AG08395 (cell line): ENCODE data around the gene PPBP.
A peak's percentile ranks its signal among the peaks of the same experiment; 100 is the strongest.
"Not testable (repeated sequence)": the region's sequence is repeated elsewhere in the genome, so short reads cannot be mapped to it uniquely, and the experiment has no call there.

Source experiments
- DNase-seq: peaks from one replicate; pipeline ENCODE4 v3.0.0; 2012; ENCODE audit warnings: mixed read lengths, low spot score

The PPBP gene

DNA sequence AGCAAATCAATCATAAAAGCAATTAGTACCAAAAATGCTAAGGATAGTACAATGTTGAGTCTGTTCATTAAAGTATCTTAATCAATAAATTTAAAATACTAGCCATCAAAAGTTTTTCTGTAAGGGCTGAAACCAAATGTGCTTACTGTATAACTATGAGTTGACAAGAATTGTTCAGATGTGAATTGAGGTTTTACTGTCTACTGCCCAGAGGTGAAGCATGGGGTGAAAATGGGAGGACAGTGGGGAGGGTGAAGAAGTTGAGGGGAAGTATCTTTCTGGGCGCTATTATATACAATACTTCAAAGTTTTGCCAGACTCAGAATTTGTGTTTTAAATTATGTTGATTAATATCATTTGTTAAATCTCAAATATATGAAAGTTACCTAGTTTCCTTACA is 4.1 kb upstream of the PPBP start:
- DNase-seq = no peak

DNA sequence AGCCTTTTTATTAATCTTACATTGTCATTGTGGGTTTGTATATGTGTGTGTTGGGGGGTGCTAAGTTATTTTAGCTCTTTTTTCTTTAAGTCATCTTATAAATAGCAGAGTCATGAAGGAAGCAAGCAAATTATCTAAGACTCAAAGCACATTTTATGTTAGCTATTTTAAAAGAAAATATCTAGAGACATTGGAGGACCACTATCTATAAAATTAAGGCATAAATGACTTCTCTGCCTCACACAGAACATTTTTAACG is 3.7 kb upstream of the PPBP start:
- DNase-seq = no peak

DNA sequence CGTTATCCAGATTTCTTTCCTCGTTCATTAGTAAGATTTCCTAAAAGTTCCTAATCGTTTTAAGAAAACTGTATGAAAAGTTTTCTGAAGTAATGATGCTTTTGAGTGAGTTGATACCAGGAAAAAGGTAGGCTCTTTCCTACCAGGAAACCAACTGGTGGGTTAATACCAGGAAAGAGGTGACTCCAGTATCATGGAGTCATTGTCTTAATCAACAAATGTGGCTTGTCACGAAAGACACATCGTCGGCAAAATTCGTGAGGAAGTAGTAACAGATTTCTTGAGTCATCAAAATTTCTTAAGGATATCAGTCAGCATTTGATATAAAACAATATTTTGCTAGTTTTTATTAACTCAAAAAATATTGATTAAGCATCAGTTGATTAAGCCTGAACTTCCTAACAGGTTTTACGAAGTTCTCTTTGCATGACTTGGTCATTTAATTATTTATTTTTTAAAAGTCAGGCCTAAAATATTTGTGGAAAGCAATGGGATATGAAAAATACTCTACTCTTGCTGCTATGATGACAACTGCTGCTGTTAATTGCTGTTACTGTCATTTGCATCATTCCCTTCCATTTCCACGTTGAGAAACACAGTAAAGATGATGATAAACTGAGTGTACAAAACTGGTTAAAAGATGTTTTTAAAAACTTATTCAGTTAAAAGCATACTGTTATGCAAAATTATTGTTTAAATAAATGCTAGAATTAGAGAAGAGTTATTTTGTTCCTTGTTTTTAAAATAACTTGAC is 3.2 kb upstream of the PPBP start:
- no peak for DNase-seq

DNA sequence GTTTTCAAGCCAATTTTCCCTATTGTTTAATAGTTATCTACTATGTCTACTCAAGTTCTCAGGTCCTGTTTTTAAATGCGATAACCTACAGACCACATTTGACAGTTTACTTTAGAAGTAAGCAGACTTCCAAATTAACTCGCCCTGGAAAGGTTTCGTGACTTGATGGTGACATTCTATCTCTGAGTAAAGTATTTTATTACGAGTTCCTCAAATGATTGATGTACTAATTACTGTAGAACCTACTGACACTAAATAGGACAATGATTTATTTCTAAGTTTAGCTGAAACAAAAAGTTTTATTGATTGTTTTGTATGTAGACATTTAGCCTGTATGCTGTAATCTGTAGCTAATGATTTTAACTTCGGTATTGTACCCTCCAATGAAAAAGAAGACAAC is 1.9 kb upstream of the PPBP start:
- no peak for DNase-seq

DNA sequence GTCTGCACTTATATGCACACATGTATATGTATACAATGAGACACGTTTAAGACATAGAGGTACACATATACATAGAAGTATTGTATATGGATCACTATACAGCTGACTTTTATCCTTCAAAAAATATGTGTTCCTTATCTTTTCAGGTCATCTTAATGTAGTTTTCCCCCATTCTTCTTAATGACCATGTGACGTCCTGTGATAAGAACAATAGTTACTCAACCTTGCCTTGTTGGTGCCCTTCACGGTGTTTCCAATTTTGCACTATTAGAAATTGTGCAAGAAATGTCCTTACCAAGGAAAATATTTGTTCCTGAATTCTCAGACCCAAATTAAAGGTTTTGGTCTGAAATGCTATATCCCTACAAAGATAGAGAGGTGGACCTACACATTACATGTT is 1.0 kb upstream of the PPBP start:
- DNase-seq = no peak

DNA sequence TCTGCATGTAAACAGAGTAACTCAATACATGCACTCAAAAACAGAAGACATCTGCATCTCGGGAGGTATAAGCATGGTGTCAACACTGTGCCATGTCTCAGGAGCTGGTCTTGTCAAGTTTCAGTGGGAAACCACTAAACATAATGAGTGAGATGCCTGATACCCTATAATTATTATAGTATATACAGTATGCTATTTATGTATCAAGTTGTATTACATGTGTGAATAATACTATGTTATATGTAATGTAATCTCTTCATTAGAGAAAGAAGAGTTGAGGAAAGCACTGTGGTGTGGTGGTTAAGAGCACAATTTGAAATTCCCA is 2.5 kb downstream of the PPBP start:
- no peak for DNase-seq

DNA sequence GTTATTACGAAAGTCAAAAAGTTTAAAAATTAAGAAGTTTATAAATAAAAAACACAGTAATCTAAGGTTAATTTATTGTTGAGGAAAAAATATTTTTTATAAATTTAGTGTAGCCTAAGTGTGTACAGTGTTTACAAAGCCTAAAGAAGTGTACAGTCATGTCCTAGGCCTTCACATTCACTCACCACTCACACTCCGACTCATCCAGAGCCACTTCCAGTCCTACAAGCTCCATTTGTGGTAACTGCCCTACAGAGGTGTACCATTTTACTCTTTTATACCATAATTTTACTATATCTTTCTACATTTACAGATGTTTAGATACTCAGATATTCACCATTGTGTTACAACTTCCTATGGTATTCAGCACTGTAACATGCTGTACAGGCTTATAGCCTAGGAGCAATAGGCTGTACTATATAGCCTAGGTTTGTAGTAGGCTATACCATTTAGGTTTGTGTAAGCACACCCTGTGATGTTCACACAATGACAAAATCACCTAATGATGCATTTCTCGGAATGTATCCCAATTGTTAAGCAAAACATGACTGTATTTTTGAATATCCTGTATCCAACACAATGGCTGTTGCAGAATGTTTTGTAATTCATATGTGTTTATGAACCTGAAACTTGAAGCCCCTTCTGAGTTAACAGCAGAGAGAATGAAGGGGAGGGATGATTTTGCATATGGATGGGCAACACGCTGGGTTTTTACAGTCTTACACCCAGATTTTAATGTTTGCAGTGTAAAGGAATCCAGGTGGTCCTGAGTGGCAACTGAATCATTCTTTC is 3.1 kb downstream of the PPBP start:
- DNase-seq = no peak

DNA sequence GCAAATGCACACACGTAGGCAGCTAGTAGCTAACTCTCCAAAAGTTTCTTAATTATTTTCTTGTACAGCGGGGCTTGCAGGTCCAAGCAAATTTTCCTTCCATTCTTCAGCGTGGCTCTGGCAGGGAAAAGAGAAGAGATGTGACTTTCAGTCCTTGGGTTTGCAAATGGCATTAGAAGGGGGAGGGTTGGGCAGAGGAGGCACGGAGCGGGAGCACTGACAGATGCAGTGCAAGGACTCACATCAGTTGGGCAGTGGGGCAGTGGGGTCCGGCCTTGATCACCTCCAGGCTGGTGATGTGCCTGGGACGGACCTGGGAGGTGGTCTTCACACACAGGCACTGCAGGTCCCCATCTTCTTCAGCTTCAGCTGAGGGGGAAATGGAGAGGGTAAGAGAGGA is 6.8 kb downstream of the PPBP start:
- not testable (repeated sequence) for DNase-seq

DNA sequence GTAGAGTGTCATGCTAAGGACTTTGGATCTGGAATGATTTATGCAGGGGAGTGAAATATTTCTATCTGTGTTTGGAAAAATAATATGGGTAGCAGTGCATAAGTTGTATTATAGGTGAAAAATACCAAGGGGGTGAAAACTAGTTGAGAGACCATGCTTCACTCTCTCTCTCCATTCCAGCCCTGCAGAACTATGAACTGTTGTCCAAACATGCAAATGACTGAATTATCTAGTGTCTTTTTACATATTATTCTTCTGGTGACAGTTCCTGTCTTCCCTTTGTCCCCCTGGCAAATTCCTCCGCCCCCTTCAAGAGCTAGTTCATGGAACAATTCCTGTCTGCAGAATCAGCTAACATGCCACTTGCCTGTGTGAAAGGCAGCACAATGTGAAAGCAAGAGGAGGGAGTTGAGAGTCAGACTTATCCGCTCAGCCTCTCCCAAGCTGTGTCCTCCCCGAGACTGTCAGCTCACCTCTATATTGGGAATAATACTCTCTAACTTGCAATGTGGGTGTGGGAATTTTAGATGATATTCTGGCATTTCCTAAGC is 8.5 kb downstream of the PPBP start:
- DNase-seq = no peak

DNA sequence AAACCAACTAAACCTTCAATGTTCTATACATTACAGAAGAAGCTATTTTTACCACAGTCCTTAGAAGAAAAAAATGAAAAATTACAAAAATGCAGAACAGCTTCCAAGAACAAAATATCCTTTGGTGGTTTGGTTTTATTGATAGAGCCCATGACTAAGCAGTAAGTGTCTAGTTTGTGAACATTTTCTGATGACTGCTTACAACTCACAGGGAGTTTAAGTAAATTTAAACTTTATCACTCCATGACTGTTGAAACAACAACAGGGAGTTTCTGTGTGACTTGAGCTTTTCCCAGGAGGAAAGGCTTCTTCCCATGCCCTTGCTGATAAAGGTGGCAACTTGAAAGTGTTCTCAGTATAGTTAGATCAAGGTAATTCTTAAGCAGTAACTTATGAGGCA is 9.1 kb downstream of the PPBP start:
- peak; percentile 52 for DNase-seq

DNA sequence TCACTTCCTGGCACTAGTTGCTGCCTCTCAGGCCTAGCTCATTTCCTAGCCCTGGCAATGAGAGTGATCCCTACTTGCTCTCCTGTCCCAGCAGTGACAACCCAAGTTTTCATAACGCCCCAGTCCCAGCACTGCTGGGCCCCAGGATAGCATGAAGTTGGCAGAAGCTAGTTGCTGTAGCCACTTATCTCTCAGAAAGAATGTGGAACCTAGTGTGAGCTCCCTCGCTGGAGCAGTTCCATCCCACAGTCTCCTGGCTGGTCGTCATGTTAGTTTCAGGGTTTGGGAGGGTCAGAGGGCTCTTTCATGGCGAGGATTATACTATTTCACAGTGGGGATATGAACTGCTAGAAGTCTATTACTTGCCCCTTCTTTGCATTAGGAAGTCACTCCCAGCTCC is 11.3 kb downstream of the PPBP start:
- DNase-seq = no peak

DNA sequence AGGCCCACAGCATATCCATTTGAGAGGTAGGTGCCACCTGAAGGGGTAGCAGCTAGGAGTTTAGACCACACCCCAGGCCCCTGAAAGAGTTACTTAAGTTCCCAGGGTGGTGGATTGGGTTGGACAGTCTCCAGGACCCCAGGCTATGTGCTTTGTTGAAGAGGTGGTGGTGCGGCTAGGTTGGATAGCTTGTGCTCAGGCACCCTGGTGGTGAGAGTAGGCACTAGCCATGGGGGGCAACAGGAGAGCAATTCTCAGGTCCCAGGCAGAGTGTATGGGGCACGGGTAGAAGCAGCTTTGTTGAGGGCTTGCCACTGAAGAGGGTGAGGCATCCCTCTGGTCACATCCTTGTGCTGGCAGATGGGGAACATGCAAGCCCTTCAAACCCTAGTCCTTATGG is 11.8 kb downstream of the PPBP start:
- DNase-seq = no peak

DNA sequence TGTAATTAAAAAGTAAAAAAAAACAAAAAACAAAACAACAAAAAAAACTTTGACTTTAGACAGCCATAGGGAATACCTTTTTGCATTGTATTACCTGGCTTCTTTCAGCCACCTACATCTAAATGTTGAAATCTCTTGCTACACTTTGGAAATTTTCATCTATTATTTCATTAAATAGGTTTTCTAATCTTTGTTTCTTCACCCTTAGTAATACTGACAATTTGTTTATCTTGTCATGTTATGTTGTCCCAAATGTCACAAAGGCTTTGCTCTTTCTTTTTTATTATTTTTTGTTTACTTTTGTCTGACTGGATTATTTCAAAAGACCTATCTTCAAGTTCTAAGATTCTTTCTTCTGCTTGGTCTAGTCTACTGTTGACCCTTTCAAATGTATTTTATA is 13.6 kb downstream of the PPBP start:
- DNase-seq = no peak

DNA sequence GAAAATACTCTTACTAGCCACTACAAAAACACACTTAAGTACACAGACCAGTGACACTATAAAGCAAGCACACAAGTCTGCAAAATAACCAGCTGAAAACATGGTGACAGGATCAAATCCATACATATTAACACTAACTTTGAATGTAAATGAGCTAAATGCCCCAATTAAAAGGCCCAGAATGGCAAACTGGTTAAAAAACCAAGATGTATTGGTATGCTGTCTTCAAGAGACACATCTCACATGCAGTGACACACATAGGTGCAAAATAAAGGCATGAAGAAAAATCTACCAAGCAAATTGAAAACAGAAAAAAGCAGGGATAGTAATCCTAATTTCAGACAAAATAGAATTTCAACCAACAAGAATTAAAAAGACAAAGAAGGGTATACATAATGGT is 17.0 kb downstream of the PPBP start:
- DNase-seq = no peak

DNA sequence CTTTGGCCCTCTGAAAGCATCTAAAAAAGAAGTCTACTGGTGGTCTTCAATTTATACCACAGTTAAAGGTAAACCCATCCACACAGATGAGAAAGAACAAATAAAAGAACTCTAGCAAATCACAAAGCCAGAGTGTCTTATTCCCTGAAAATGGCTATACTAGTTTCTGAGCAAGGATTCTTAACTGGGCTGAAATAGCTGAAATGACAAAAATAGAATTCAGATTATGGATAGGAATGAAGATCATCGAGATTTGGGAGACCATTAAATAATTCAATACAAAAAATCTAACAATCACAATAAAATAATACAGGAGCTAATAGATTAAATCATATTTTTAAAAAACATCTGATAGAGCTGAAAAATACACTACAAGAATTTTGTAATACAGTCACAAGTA is 18.0 kb downstream of the PPBP start:
- DNase-seq = no peak

DNA sequence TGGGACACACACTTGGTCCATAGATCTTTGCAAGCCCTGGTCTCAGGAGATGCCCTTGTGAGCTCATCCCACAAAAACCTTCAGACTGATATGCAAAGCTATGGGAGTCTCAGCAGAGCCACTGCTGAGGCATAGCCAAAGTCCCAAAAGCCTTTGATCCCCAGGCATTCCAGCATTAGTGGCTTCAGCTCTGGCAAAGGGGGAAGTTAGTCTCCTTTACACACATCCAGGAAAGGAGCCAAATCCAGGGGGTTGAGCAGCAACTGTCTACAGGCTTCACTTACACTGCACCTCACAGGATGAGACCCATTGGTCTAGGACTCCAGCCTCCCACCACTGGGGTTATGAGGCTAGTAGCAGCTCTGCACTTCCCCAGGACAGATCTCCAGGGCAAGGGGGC is 20.1 kb downstream of the PPBP start:
- DNase-seq = no peak

DNA sequence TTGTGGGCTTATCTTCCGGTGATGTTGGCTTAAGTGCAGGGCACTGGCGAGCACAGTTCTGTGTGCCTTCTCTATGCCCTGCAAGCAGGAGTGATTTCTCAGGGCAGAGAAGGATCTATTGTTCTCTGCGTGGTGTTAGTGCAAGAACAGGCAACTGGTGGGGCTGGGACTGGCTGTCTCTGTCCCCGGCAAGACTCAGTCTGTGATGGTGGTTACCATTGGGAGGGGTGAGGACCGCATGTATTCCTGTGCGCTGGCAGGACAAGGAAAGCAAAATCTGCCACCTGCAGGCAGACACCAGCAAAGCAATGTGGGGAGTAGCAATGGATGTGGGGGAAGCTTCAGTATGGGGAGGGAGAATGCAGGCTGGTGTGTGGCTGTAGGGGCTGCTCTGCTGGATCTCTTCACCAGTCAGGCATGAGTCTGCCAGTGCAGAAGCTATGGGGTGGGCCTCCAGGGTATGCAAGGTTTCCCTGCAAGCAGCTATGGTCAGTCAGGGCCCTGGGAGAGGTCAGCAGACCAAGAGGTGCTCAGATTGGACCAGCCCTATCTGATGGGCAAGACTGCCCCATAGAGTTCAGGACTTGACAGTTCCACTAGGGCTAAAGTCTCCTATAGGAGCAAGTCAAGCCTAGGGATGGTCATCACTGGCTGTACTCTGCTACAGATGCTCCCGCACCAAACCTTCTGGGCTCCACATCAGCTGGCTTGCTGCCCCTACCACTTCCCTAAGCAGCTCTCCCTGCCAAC is 23.0 kb downstream of the PPBP start:
- peak; percentile 13 for DNase-seq

DNA sequence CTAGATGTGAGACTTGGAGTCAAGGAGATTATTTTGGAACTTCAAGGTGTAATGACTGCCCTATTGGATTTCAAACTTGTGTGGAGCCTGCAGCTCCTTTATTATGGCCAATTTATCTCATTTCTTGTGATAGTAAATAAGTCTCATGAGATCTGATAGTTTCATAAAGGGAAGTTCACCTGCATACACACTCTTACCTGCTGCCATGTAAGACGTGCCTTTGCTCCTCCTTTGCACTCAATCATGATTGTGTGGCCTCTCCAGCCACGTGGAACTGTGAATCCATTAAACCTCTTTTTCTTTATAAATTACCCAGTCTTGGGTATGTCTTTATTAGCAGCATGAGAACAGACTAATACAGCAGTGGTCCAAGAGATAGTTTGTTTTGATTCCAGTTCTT is 25.3 kb downstream of the PPBP start:
- DNase-seq = no peak

DNA sequence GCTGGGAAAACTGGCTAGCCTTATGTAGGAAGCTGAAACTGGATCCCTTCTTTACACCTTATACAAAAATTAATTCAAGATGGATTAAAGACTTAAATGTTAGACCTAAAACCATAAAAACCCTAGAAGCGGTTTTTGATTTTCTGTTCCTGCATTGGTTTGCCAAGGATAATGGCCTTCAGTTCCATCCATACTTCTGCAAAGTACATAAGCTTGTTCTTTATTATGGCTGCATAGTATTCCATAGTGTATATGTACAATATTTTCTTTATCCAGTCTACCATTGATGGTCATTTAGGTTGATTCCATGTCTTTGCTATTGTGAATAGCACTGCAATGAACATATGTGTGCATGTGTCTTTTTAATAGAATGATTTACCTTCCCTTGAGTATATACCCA is 28.9 kb downstream of the PPBP start:
- not testable (repeated sequence) for DNase-seq

DNA sequence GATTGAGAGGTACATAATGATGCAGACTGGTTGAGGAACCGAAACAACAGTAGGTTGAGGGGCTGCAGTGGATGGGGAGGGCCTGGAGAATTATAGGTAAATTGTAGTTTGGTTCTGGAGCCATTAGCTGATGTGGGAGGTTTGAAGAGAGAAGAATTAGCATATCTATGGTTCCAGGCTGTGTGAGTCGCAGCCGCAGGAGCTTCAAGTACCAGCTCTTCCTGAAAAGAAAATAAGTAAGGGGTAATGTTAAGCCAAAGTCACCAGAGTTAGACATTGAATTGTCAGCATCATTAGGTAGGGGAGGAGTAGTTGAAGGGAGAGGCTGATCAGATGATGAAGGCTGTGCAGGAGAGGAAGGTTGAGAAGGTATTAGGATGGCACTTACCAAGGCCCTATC is 35.6 kb downstream of the PPBP start:
- no peak for DNase-seq

DNA sequence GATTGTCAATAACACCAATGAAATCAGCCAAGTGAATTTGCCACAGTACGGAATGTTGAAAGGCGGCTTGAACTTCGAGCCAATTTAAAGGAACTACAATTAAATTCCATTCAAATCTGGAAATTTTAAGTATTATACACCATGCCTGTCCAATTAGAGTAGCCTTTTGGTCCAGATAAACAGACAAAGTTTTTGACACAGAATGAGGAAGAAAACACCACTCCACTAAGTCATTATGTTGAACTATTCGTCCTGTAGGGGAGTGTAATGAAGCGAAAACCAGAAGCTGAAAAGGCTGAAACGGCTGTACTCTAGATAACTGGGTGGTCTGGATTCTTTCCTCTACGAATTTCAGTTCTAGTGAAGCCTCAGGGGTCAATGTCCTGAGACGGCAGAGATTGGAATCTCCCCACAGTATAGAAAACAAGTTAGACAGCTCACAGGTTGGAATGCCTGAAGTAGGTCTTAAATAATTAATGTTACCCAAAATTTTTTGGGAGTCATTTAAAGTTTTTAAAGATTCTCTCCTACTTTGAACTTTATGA is 37.5 kb downstream of the PPBP start:
- DNase-seq = not testable (repeated sequence)

DNA sequence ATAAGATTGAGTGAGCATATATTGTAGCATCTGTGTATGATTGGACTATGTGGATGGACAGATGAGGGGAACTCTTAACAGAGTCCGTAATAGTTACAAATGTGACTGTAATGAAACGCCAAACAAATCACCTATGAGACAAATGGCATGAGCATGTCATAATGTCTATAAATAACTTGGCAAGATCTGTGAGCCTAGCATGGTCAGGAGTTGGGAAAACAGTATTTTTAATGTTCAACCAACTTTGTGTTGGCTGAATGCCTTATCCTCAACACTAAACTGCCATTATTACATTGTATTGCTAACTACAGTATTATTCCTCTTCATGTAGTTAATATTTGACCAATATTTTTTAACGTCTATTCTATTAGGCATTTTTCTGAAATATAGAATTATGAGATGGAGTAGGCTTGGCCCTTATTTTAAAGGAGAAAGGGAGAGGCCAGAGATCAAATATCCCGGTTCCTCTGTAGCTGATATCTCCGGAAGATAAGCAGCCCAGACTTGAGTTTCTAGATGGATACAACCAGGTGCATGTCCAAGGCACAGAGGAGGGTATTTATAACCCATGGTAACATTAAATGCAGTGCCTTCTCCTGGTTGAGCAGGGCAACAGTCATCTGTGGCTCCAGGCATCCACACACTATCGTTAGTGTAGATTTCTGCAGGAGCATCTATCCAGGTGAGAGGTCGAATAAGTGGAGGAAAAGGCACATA is 38.8 kb downstream of the PPBP start:
- DNase-seq = no peak
